Activated CD4-positive, alpha-beta T cell treated with anti-CD3 and anti-CD28 coated beads for 48 hours (primary cell): Measurements from ENCODE around the gene HBA2.
"Not testable (repeated sequence)": the region's sequence is repeated elsewhere in the genome, so short reads cannot be mapped to it uniquely, and the experiment has no call there.

ENCODE experiments used
- DNase-seq: peaks from one replicate; pipeline ENCODE4 v3.0.0-alpha.2; 2020

Gene HBA2

GRCh38 chr16:159136-159849 lies 13.4 kb upstream of the HBA2 start:
- no peak for DNase-seq

GRCh38 chr16:160242-160641 lies 12.4 kb upstream of the HBA2 start:
- DNase-seq, result not testable (repeated sequence)

- no peak for DNase-seq
These were observed 11.9 kb upstream of the HBA2 start for GRCh38 chr16:160691-161190.

- no peak for DNase-seq
These were observed 10.2 kb upstream of the HBA2 start for GRCh38 chr16:162271-162991.

- DNase-seq, result not testable (repeated sequence)
These were observed 9.5 kb upstream of the HBA2 start for GRCh38 chr16:163139-163538.

GRCh38 chr16:163696-164095 lies 9.0 kb upstream of the HBA2 start:
- not testable (repeated sequence) for DNase-seq

- not testable (repeated sequence) for DNase-seq
These were observed 8.4 kb upstream of the HBA2 start for GRCh38 chr16:164134-164823.

GRCh38 chr16:164827-165538 lies 7.7 kb upstream of the HBA2 start:
- no peak for DNase-seq

- peak; percentile 29 for DNase-seq
These were observed 6.9 kb upstream of the HBA2 start, which contains the start of gene HBM for GRCh38 chr16:165539-166374. Gene HBM, plus strand, starts transcription at chr16:165978. Its CDS starts 20 bp downstream, at chr16:165998.

- DNase-seq, result no peak
These were observed 6.1 kb upstream of the HBA2 start for GRCh38 chr16:166375-167121.

- no peak for DNase-seq
These were observed 5.5 kb upstream of the HBA2 start for GRCh38 chr16:167122-167690.

- no peak for DNase-seq
These were observed 4.3 kb upstream of the HBA2 start for GRCh38 chr16:168424-168823.

- no peak for DNase-seq
These were observed 3.7 kb upstream of the HBA2 start for GRCh38 chr16:169014-169413.

- not testable (repeated sequence) for DNase-seq
These were observed 2.6 kb upstream of the HBA2 start for GRCh38 chr16:170088-170507.

GRCh38 chr16:170788-171187 lies 1.9 kb upstream of the HBA2 start:
- DNase-seq, result no peak

GRCh38 chr16:173211-173854 lies 657 bp downstream of the HBA2 start:
- DNase-seq, result not testable (repeated sequence)

GRCh38 chr16:173928-174769 lies 1.5 kb downstream of the HBA2 start:
- not testable (repeated sequence) for DNase-seq

- no peak for DNase-seq
These were observed 2.6 kb downstream of the HBA2 start for GRCh38 chr16:175011-175949.
